ENCODE measurements around the gene NKG7. TPM values are rescaled to one million over a fixed set of nuclear protein-coding genes. Genes with fewer than 3 reads are reported as not detected.
A peak's percentile ranks its signal among the peaks of the same experiment; 100 is the strongest.

NKG7 gene
- total and polyA plus RNA-seq, 2 of the 13 experiments (the other 11 are each of a cell fraction or from before 2014, with no cell fraction given), result 0.40 TPM; not detected in 1

DNA sequence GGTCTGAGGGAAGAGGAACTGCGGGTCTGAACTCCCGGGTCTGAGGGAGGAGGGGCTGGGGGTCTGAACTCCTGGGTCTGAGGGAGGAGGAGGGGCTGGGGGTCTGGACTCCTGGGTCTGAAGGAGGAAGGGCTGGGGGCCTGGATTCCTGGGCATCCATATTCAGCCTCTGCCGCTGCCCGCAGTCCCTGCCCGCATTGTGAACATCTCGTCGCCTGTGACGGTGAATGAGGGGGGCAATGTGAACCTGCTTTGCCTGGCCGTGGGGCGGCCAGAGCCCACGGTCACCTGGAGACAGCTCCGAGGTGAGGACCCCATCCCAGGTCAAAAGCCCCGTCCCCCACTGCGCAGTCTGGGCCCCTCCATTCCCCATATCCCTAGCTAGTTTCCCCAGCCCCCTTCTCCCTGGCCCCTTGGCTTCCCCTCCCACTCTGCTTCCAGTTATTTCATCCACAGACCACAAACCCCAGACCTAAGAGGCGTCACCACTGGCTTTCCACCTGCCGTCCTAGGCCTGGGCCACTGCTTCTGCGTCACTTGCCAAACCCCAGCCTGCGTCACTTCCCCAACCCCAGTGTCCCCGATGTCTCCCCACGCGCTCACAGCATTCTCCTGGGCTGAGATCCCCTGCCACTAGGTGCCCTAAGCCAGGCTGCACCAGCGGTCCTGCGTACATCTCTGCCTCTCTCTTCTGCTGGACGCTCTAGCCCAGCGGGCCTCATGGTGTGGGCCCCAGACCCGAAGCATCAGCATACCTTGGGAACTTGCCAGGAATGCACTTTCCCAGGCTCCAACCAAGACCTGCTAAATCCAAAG is 47.1 kb downstream of the NKG7 start:
- no peaks in the 10 kb centered on the region for H3K9me3 ChIP-seq (ENCODE audit: low read length)
- peaks cover 8 to 44% of the 10 kb centered on the region in 2 experiments; a peak in 4 of 5 replicates for H3K27me3 ChIP-seq (ENCODE audit: control insufficient read depth in 1 of 2, insufficient read depth in 2 of 2, low read length in 2 of 2)
- no peak overlapping the region for H2AFZ ChIP-seq (ENCODE audit: low read length)
- intact Hi-C loops (cut with micrococcal nuclease; ENCODE audit: unreplicated experiment) (no loop called here), in situ Hi-C loops (cut with HindIII; ENCODE audit: extremely low pct_ligation_motif_present, low pct_unique_long_range_greater_than_20kb) (no loop called here)
- H3K79me2 ChIP-seq (ENCODE audit: insufficient read depth, low read length), result no peaks in the 10 kb centered on the region
- H3K27ac ChIP-seq (ENCODE audit: extremely low read length, insufficient read depth, low read length), result no peak overlapping the region
- no peak overlapping the region for H3K4me2 ChIP-seq (ENCODE audit: low read depth, low read length)
- no peaks in the 10 kb centered on the region for H4K20me1 ChIP-seq (ENCODE audit: insufficient read depth, low read length)
- DNase-seq (ENCODE audit: low spot score) (no peak), FAIRE-seq (no peak), ATAC-seq (peak; percentile 25)
- BruUV-seq (replicated peaks), result no TSS peak
- ChIA-PET POLR2A (interaction anchor here (1.3 kb wide), 1 partner anchor 40 kb away, joined by 3 read pairs; the partner anchor contains the start of gene ETFB), CTCF (ENCODE audit: low intra/inter-chr PET ratio, low total read pairs) (no interaction called here)
- TF ChIP-seq, protein P1, sequence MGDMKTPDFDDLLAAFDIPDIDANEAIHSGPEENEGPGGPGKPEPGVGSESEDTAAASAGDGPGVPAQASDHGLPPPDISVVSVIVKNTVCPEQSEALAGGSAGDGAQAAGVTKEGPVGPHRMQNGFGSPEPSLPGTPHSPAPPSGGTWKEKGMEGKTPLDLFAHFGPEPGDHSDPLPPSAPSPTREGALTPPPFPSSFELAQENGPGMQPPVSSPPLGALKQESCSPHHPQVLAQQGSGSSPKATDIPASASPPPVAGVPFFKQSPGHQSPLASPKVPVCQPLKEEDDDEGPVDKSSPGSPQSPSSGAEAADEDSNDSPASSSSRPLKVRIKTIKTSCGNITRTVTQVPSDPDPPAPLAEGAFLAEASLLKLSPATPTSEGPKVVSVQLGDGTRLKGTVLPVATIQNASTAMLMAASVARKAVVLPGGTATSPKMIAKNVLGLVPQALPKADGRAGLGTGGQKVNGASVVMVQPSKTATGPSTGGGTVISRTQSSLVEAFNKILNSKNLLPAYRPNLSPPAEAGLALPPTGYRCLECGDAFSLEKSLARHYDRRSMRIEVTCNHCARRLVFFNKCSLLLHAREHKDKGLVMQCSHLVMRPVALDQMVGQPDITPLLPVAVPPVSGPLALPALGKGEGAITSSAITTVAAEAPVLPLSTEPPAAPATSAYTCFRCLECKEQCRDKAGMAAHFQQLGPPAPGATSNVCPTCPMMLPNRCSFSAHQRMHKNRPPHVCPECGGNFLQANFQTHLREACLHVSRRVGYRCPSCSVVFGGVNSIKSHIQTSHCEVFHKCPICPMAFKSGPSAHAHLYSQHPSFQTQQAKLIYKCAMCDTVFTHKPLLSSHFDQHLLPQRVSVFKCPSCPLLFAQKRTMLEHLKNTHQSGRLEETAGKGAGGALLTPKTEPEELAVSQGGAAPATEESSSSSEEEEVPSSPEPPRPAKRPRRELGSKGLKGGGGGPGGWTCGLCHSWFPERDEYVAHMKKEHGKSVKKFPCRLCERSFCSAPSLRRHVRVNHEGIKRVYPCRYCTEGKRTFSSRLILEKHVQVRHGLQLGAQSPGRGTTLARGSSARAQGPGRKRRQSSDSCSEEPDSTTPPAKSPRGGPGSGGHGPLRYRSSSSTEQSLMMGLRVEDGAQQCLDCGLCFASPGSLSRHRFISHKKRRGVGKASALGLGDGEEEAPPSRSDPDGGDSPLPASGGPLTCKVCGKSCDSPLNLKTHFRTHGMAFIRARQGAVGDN (CRISPR knock-in tag; IDR thresholded peaks at IDR 0.05), result peak; percentile 17; the same call in 1 of the 2 replicates
- peak; percentile 34 for TF ChIP-seq AGO2 (optimal IDR thresholded peaks at IDR 0.05; ENCODE audit: low read depth, low read length)
- TF ChIP-seq NFATC3 (CRISPR knock-in tag; IDR thresholded peaks at IDR 0.05), result no peak
- peak; percentile 93 for TF ChIP-seq AGO1 (IDR thresholded peaks at IDR 0.05; ENCODE audit: low read depth, low read length, poor library complexity, severe bottlenecking)
- peaks cover 0 to 3% of the 10 kb centered on the region in 2 experiments; a peak in 1 of 5 replicates for H3K36me3 ChIP-seq (replicated peaks in 1 of 2; ENCODE audit: control insufficient read depth in 1 of 2, insufficient read depth in 2 of 2, low read length in 2 of 2)
- peaks cover 20% of the 10 kb centered on the region for H3K4me1 ChIP-seq (ENCODE audit: insufficient read depth, low read length)
- H3K4me3 ChIP-seq (replicated peaks in 1 of 3; ENCODE audit: insufficient read depth in 1 of 3, low read depth in 2 of 3, low read length in 3 of 3), result no peak overlapping the region
- no peak overlapping the region for H3K9ac ChIP-seq (ENCODE audit: insufficient read depth, low read depth, low read length)
- 22% methylated on average over 14 of the region's 26 CpGs for WGBS (ENCODE audit: low lambda C conversion rate)

All from HepG2 (cell line).